ENCODE data around the gene B4GALT6. TPM values are rescaled to one million over a fixed set of nuclear protein-coding genes. Genes with fewer than 3 reads are reported as not detected.

B4GALT6 gene
- total RNA-seq, 2 donors from 2014 or later = 4.2 to 4.5 TPM

DNA sequence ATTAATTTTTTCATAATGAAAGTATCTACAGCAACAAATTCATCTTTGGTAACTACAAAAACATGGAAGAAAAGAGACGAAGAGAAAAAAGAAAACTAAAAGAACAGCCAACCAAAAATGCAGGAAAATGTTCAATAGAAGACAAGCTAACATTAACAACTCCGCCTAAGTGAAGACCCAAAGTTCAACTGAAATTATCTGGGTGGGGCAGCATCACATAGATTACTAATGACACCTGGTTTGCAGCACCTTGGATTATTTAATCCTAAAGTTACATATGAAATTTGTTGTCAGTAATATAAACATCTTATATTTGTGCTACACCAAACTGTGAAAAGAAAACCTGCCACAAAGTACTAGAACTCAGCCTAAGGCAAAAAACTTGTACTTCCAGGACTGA lies 14.8 kb downstream of the B4GALT6 start:
- no peak for DNase-seq (ENCODE audit: low spot score)
- intact Hi-C loops (cut with DNase I) = no loop called here

DNA sequence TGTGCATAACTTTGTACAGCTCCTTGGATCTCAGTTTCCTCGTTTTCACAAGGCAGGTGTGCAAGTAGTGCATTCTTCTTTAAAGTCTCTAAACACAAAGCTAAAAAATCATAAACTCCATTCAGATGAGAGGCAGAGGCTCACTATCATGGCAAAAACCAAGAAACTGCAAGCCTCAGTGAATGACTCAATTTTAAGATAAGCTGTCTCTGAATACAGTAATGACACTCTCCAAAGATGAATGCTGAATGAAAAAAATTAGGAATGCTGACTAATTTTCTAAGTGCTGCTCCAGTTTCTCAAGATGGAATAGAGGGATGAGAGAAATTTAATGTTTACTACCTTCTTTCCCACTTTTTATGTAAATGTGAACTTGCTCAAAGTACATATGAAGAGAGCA lies 17.2 kb downstream of the B4GALT6 start:
- intact Hi-C loops (cut with DNase I) = no loop called here
- no peak for DNase-seq (ENCODE audit: low spot score)

DNA sequence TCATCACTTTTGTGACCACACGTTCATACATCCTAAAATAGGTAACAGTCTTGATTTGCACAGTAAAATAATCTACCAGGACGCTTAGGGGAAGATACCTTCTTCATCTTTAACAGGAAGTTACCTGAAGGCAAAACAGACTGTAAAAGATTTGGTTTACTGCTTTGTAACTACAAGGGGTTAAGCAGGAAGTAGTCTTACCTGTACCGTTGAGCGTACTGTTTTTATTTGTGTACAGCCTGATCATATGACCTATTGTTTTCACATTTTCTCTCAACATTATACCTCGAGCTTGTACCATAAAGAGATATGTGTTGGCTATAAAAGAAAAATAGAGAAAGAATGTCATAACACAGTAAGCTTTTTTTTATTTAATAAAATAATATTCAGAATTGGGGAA lies 18.3 kb downstream of the B4GALT6 start:
- no peak for DNase-seq (ENCODE audit: low spot score)
- intact Hi-C loops (cut with DNase I) = no loop called here

DNA sequence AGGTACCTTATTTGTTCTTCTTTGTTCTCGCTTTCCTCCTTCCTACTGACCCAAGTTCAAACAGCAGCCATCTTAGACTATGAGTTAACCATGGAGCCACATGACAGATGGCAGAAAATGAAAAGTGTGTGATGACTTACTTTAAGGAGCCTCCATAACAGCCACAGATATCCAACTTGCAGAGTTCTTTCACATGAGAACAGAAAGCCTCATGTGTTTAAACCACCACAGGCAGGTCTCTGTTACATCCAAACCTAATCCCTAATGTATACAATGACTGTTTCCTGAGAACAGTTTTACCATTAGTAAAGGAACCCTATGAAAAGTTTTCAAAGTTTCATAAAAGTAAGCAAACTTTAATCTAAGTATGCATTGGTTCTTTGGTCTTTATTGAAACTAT lies 20.3 kb downstream of the B4GALT6 start:
- intact Hi-C loops (cut with DNase I) = no loop called here
- no peak for DNase-seq (ENCODE audit: low spot score)

DNA sequence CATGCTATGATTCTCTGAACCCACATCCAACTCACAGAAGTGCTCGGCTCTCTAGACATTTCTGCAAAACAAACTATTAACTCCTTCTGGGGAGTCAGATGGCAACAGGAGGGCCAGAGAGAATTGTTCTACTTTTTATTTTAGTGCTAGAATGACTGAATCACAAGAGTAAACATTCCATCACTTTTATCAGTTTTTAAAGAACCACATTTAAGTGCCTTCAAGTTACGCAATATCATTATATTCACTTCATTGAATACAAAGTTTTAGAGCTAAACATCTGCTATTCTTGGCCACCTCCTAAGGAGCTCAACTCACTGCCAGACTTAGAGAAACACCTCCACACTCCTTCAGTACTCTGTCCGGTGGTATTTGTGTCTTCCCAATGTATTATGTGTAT lies 22.4 kb downstream of the B4GALT6 start:
- intact Hi-C loops (cut with DNase I) = no loop called here
- no peak for DNase-seq (ENCODE audit: low spot score)

DNA sequence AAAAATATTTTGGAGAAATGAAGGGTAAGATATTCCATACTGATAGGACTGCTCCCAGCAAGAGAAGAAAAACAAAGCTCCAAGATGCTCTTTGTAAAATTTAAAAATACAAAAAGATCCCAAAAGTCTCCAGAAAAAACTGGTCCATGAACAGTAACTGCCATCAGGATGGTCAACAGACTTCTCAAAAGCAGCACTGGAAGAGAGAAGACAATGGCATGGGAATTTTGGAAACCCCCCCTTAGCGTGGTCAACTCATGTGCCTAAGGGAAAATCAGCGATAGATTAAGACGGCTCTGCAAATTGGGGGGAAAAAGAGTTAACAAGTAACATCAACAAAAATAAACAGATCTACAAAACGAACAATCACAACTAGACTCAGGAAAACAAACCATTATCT lies 23.6 kb downstream of the B4GALT6 start:
- intact Hi-C loops (cut with DNase I) = no loop called here
- DNase-seq (ENCODE audit: low spot score) = no peak

DNA sequence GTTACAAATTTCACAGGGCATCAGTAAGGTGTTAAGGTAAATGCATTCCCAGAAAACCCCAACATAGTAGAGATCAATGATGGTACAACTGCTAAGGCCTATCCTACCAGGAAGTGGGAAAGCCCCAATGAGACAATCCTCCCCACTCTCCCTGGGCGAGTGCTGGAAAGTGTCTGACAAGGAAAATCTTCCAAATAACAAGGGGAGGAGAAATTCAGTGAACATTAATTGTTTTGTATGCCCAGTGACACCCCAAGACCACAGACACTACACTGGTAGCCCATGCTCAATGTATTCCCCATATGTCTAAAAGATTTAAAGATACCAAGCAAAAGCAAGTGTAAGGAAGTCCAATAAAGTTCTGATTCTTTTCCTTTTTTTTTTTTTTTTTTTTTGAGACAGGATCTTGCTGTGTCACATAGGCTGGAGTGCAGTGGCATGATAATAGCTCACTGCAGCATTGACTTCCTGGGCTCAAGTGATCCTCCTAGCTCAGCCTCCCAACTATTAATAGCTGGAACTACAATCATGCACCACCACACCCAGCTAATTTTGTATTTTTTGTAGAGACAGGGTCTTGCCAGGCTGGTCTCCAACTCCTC lies 24.7 kb downstream of the B4GALT6 start:
- DNase-seq (ENCODE audit: low spot score) = no peak
- intact Hi-C loops (cut with DNase I) = no loop called here

DNA sequence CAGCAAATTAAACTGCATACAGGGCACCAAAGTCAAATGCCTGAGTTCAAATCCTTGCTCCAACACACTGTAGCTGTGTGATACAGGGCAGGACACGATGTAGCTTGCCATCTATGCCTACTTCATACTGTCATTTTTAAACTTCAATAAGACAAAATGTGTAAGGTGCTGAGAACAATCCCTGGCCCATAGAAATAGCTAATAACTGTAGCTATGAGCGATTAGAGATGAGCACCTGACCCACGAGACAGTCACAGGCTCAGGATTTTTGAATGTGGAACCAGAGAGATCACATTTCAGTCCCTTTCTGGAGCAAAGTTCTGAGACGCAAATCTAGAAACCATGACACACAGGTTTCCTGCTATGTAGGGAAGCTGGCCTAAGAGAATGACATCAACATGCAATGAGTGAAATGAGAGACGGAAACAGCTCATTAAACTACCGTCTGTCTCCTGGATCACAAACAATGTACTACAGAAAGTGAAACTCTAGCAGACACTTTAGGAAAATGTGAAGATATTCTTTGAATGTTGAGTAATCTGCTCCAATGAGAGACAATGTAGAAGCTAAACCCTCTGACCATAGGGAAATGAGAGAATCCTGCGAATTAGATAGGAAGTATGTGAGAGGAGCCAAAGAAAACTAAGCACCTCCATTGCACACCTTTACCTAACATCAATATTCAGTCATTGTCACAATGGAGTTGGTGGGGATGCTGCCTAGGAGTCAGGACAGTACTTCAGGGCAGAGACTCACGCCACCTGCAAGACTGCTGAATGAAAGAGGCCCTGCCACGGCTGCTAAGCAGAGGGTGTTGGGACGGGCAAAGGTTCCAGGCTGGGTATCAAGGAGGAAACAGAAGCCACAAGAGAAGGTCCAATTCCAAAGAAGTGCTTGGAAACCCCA lies 25.5 kb downstream of the B4GALT6 start:
- intact Hi-C loops (cut with DNase I) = no loop called here
- no peak for DNase-seq (ENCODE audit: low spot score)

DNA sequence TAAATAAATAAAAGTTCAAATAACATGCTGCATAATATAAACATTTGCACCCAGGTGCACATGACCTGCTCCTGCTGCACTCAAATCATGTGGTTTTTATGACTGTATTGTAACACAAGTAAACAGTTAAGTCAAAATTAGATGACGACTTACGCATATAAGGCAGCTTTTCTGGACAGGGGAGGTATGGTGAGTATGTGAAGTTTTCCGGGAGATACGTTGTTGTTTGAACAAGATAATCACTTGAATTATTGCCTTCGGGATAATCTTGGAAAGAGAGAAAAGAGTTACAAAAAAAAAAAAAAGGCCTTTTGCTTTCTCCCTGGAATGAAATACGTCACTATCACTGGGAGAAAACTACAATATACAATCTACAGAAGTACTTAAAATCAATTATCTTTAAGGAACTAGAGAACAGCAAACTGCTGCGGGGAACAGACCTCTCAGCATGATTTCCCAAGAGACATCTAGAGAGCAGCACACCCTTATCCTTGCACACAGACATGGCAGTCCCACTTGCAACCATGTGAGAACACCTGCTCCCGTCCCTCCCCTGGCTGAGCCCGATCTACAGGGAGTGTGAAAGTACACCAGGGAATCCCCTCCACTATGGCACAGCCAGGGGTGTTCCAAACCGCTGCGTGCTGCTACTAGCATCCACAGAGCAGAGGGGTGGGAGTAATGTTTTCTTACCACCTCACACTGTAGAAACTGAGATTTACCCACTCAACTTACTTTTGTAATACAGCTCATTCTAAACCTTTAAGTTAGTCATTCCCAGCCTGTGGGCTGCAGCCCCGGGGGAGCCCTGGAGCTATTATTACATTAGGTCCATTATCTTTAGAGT lies 26.3 kb downstream of the B4GALT6 start:
- intact Hi-C loops (cut with DNase I) = loop anchor here in 1 of 2 donors (2.0 kb wide), 1 partner anchor 51 kb away; no protein-coding TSS in a partner anchor
- DNase-seq (ENCODE audit: low spot score) = no peak

DNA sequence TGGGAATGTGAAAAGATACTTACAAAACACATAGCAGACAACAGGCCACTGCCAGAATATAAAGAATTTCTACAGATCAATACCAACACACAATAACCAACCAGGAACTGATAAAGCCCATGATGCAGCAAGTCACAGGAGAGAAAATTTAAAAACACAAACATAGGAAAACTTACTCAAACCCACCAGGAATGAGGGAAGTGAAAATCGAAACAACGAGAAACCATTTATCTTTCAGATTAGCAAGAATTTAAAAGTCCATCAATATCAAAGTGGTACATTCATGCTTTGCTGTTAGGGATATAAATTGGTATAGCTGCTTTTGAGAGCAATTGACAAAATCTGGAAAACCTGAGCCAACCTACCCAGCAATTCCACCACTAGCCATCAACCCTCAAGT lies 27.6 kb downstream of the B4GALT6 start:
- no peak for DNase-seq (ENCODE audit: low spot score)
- intact Hi-C loops (cut with DNase I) = loop anchor here in 1 of 2 donors (2.0 kb wide), 1 partner anchor 52 kb away; no protein-coding TSS in a partner anchor

DNA sequence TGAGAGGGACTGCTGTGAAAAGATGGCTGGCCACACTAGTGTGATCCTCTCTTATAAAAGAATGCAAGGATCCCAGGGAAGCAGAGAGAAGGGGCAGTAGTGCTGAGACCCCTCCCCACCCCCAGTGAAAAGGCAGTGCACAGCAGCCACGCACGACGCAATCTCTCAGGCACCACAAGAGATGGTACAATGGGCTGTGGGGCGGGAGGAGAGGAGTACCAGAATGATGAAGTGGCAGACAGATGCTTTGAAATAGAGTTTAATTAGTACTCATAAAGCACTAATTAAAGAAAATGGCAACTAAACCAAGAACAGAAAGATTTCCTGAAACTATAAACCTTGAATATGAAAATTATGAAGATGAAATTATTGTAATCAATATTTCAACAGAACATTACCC lies 29.0 kb downstream of the B4GALT6 start:
- intact Hi-C loops (cut with DNase I) = no loop called here
- no peak for DNase-seq (ENCODE audit: low spot score)

DNA sequence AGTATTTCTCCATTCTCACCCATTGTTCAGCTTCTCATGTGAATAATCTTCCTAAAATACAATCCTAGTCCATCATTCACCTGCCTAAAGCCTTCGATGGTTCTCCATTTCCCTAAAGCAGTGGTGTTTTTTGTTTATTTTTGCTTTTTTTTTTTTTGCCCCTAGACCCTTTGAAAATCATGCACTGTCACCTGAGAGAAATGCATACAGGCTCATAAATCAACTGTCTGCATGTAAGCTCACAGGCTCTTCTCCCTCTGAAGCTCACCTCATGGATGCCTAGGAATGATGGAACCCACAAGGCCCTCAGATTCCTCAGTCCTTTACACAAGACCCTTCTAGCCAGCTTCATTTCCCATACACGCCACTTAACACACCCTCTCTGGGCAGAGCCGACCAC lies 31.5 kb downstream of the B4GALT6 start:
- intact Hi-C loops (cut with DNase I) = no loop called here
- no peak for DNase-seq (ENCODE audit: low spot score)

DNA sequence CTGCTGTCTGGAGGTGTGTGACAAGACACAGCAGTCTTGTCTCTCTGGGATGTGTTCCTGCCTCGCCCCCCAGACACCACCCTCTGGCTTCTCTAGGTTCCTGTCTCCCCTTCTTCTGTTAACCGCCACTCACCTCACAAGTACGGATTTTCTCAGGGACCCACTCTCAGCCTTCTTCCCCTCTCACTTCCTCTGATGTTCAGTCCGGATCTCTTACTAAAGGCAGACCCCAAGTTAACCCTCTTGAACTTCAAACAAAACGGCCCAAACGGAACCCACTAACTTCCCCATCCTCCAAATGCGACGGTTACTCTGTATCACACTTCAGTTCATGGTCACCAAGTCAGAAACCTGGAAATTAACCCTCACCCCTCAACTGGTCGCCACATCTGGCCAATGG lies 32.0 kb downstream of the B4GALT6 start:
- intact Hi-C loops (cut with DNase I) = no loop called here
- no peak for DNase-seq (ENCODE audit: low spot score)

DNA sequence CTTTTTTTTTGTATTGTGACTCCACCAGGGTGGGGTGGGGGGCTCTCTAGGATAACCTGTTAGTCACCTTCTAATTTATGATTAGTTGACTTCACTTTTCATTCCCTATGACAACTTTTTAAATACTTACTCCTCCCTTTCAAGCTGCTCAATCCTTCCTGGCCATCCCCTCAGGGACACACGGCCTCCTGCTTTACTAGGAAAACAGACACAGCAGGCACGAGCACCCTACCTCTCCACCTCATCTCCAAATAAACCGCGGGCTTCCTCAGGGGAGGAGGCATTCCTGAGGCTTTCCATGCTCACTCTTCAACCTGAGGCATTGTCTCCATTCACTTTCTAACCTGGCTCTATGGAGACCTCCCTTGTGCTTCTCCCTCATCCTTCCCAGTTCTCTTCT lies 33.0 kb downstream of the B4GALT6 start:
- DNase-seq (ENCODE audit: low spot score) = no peak
- intact Hi-C loops (cut with DNase I) = no loop called here

DNA sequence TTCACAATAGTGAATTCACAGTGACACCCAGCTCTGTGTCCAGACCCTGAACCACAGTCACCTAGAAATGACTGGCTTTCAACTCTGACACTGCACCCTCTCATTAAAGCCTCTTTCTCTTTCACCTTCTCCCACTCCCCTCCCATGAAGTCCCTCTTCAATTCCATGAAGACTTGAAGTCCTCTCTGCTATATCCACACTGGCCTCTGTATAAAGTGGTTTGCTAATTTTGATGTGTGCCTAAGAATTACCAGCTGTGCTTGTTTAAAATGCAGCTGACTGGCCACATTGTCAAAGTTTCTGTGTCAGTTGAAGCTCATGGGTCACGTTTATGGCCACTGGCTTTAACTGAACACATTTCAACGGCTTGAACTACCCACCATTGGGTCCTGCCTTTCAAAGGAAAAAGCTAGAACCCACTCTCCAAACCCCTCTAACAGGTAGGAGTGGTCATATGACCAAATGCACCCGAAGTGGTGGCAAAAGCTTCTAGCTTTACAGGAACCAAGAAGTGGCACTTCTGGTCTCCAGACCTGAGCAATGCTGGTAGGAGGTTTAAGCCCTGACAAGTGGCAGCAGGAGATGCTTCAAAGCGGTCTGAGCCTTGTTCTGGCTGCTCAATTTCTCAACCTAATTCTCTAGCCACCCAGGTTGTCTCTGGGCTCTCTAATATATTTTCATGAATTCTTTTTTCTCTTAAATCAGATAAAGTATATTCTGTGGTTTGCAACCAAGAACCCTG lies 34.2 kb downstream of the B4GALT6 start:
- DNase-seq (ENCODE audit: low spot score) = no peak
- intact Hi-C loops (cut with DNase I) = loop anchor here in 1 of 2 donors (5.0 kb wide), 1 partner anchor 117 kb away; no protein-coding TSS in a partner anchor

DNA sequence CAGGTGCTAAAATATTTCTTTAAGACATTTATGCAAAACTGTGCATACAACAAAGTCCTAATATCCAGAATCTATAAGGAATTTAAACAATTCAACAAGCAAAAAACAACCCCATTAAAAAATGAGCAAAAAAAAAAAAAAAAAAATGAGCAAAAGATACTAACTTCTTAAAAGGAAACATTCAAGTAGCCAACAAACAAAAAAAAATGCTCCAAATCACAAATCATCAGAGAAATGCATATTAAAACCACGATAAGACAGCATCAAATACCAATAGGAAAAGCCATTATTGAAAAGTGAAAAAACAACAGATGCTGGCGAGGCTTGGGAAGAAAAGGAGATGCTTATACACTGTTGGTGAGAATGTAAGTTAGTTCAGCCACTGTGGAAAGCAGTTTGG lies 34.9 kb downstream of the B4GALT6 start:
- intact Hi-C loops (cut with DNase I) = loop anchor here in 1 of 2 donors (5.0 kb wide), 1 partner anchor 118 kb away; no protein-coding TSS in a partner anchor
- DNase-seq (ENCODE audit: low spot score) = no peak

DNA sequence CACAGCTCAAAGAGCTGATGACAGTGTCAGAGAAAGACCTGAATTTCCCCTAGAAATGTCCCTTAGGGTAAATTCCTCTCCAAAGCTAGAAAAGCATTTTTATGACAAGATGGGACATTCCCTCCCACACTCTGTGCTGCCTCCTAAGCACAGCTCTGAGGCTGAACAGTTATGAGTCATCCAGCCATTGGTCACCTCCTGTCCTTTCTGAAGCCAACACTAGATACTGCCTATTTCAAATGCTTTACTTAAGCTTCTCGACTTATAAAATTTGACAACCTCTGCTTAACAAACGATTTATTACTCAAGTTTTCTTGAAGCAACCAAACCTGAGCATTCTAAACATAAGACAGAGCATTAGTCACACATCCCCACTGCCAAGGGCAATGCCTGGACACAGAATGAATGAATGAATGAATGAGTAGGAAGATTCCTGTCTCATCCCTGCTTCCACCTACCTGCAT lies 35.4 kb downstream of the B4GALT6 start:
- no peak for DNase-seq (ENCODE audit: low spot score)
- intact Hi-C loops (cut with DNase I) = loop anchor here in 1 of 2 donors (5.0 kb wide), 1 partner anchor 118 kb away; no protein-coding TSS in a partner anchor

DNA sequence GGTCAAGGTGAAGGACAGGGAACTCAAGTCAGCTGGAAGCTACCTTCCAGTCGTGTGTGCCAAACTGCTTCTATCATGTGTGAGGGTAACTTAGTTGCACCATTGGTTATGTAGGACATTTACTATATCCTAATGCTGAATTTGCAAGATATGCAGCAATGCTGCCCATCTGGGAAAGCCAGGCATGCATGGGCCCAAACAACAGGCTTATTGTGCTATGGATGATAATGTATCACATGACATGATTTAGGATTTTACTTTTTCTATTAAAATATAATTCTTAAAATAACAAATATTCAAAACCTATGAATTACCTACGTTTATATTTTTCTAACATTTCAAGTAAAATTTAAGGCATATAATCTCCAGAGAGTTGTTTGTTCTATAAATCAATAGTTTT lies 35.9 kb downstream of the B4GALT6 start:
- intact Hi-C loops (cut with DNase I) = loop anchor here in 1 of 2 donors (5.0 kb wide), 1 partner anchor 119 kb away; no protein-coding TSS in a partner anchor
- no peak for DNase-seq (ENCODE audit: low spot score)

Data from posterior vena cava (tissue), 2 donors.